MCF 10A (cell line): ENCODE measurements around the gene HCAR3. TPM values are rescaled to one million over a fixed set of nuclear protein-coding genes. Genes with fewer than 3 reads are reported as not detected.
A peak's percentile ranks its signal among the peaks of the same experiment; 100 is the strongest.
"Not testable (repeated sequence)": the region's sequence is repeated elsewhere in the genome, so short reads cannot be mapped to it uniquely, and the experiment has no call there.

Experiments
- BruUV-seq: library from RNA; stranded (reverse); fragments of 400-500 nt; replicated peaks from 2 replicates; lab custom pipeline; 2021; lab: Mats Ljungman, UMichigan
- CTCF ChIA-PET: fragments of 300-600 bp; sonication (Branson Sonifier 250); formaldehyde crosslinking; extraction: SDS; loops from one replicate; lab custom pipeline; 2021; ENCODE audit warnings: antibody characterized with exemption, inconsistent platforms; lab: Yijun Ruan, JAX
- POLR2A ChIA-PET: fragments of 300-600, 350-650 bp; sonication (Branson Sonifier 250); formaldehyde crosslinking; extraction: SDS; loops from one replicate; lab custom pipeline; 2020; ENCODE audit warnings: antibody characterized with exemption, inconsistent platforms; lab: Yijun Ruan, JAX
- DNase-seq: peaks from one replicate; pipeline ENCODE4 v3.0.0-alpha.2; 2018; ENCODE audit not compliant: unreplicated experiment
- H3K27ac Mint-ChIP-seq: one replicate; pipeline ENCODE4 v1.8.0; 2022; ENCODE audit warnings: mild to moderate bottlenecking, low read depth, mixed read lengths; ENCODE audit not compliant: unreplicated experiment
- H3K27me3 Mint-ChIP-seq: one replicate; pipeline ENCODE4 v1.8.0; 2022; ENCODE audit warnings: mixed read lengths; ENCODE audit not compliant: insufficient read depth, unreplicated experiment
- H3K36me3 Mint-ChIP-seq: one replicate; pipeline ENCODE4 v1.8.0; 2022; ENCODE audit warnings: mild to moderate bottlenecking, moderate library complexity, mixed read lengths; ENCODE audit not compliant: insufficient read depth, unreplicated experiment
- H3K4me1 Mint-ChIP-seq: one replicate; pipeline ENCODE4 v1.8.0; 2022; ENCODE audit warnings: mixed read lengths; ENCODE audit not compliant: insufficient read depth, unreplicated experiment
- H3K4me3 Mint-ChIP-seq: one replicate; pipeline ENCODE4 v1.8.0; 2022; ENCODE audit warnings: mild to moderate bottlenecking, moderate library complexity, mixed read lengths; ENCODE audit not compliant: unreplicated experiment
- H3K9me3 Mint-ChIP-seq: one replicate; pipeline ENCODE4 v1.8.0; 2022; ENCODE audit warnings: mixed read lengths; ENCODE audit not compliant: unreplicated experiment
- CTCF ChIP-seq: fragments of 200-600 bp; IDR thresholded peaks from one replicate; pipeline ENCODE4 v1.8.0; 2022; ENCODE audit warnings: antibody characterized with exemption, mild to moderate bottlenecking; ENCODE audit not compliant: unreplicated experiment
- intact Hi-C: fragments of 100-400 bp; cut with micrococcal nuclease; formaldehyde crosslinking; loops from 2 replicates; pipeline ENCODE4 v1.14.1; 2022
- total RNA-seq: library from RNA; stranded (reverse); gene quantifications from 2 replicates; pipeline ENCODE4 v1.2.3, GENCODE V29; 2022

HCAR3 gene
- total RNA-seq, 1 experiment from 2014 or later = not detected

- peak within 1 kb of the TSS; percentile 91 for H3K4me3 Mint-ChIP-seq
- peak; percentile 98 for DNase-seq
- no TSS peak for BruUV-seq
- peaks cover 34% of the 10 kb centered on the region for H3K4me1 Mint-ChIP-seq
- intact Hi-C loops = loop anchor here (1.0 to 10.0 kb wide), 4 partner anchors 74 to 228 kb away; partner anchors contain the start of genes KNTC1 and RSRC2
- H3K27me3 Mint-ChIP-seq = no peaks in the 10 kb centered on the region
- no peaks in the 10 kb centered on the region for H3K9me3 Mint-ChIP-seq
- peak; percentile 86 for TF ChIP-seq CTCF
- H3K36me3 Mint-ChIP-seq = peaks cover 43% of the 10 kb centered on the region
- ChIA-PET POLR2A (interaction anchor here (0.7 to 3.2 kb wide), 17 partner anchors 9 to 252 kb away, joined by 3 to 41 read pairs (median 3); partner anchors contain the start of gene ZCCHC8), CTCF (interaction anchor here (0.5 to 4.6 kb wide), 24 partner anchors 15 to 433 kb away, joined by 3 to 73 read pairs (median 3); no protein-coding TSS in a partner anchor)
- H3K27ac Mint-ChIP-seq = peak within 1 kb of the TSS; percentile 96
Observed at GRCh38 chr12:122752464-122753318, 36.1 kb upstream of the HCAR3 start, which contains the start of gene DENR. Gene DENR, plus strand, starts transcription at chr12:122752824. Its CDS starts 878 bp downstream, at chr12:122753702.

GRCh38 chr12:122750781-122751515, 34.3 kb upstream of the HCAR3 start:
- peak overlapping the region; percentile 91 for H3K4me3 Mint-ChIP-seq

GRCh38 chr12:122749569-122750332, 33.1 kb upstream of the HCAR3 start:
- Mint-ChIP-seq H3K27me3 (no peaks in the 10 kb centered on the region), H3K4me1 (peaks cover 11% of the 10 kb centered on the region), H3K36me3 (peaks cover 14% of the 10 kb centered on the region), H3K4me3 (no peak overlapping the region), H3K9me3 (no peaks in the 10 kb centered on the region), H3K27ac (no peak overlapping the region)
- intact Hi-C loops = loop anchor here (5.0 to 10.0 kb wide), 2 partner anchors 203 to 225 kb away; partner anchors contain the start of genes KNTC1 and RSRC2
- ChIA-PET POLR2A (no interaction called here), CTCF (interaction anchor here (0.6 to 1.2 kb wide), 3 partner anchors 11 to 797 kb away, joined by 3 to 6 read pairs (median 3); no protein-coding TSS in a partner anchor)
- no peak for TF ChIP-seq CTCF
- no peak for DNase-seq
- no TSS peak for BruUV-seq

More at GRCh38 chr12:122750781-122751515, 34.3 kb upstream of the HCAR3 start:
- BruUV-seq, DNase-seq, H3K9me3 Mint-ChIP-seq, H3K27ac Mint-ChIP-seq, H3K27me3 Mint-ChIP-seq, POLR2A ChIA-PET, CTCF ChIA-PET: not testable (repeated sequence)
- peaks cover 26% of the 10 kb centered on the region for H3K36me3 Mint-ChIP-seq
- intact Hi-C loops = loop anchor here (5.0 to 10.0 kb wide), 2 partner anchors 201 to 226 kb away; partner anchors contain the start of genes KNTC1 and RSRC2
- peaks cover 19% of the 10 kb centered on the region for H3K4me1 Mint-ChIP-seq
